Coronary artery (tissue), 2 donors: ENCODE results near the gene CRHR1.

Experiments used
- DNase-seq: peaks from one replicate; pipeline ENCODE4 v3.0.0-alpha.2; 2017; ENCODE audit warnings: low spot score
- H3K27ac ChIP-seq, 2 donors: fragments of 200-600 bp; sonication (generic); one replicate each; pipeline ENCODE4 v1.5.1; 2016 to 2019
- H3K4me3 ChIP-seq: fragments of 200-600 bp; sonication (generic); 2 replicates; pipeline ENCODE4 v1.5.1; 2016; ENCODE audit warnings: mild to moderate bottlenecking, moderate library complexity
- TF ChIP-seq, protein P1 (sequence below): fragments of 200-600 bp; sonication (generic); IDR thresholded peaks from one replicate; pipeline ENCODE4 v1.5.1; 2019; ENCODE audit warnings: antibody characterized with exemption

CRHR1 gene

DNA sequence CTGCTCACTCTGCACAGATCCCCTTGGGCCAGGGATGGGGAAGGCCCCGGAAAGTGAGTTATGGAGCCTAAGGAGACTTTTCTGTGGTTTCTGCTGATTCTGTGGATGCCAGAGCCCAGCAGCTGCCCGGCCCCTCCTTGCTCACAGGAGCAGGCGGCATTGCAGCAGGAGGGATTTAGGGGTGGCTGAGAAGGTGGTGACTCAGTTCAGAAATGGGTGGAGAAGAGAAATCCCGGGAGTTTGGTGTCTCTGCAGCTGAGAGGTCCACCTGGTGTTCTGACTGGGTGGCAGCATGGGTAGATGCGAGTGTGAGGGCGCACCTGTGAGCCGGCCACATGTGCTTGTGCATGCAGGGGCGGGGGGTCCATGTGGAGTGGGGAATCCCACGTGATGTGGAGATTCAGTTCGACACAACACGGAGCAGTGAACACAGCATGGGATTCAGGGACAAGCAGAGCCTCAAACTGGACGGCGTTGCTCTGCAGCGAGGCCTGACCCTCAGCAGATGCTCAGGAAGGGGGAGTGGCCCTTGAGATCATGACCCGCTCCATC is 44.5 kb downstream of the CRHR1 start:
- Histone ChIP-seq H3K27ac (no peak overlapping the region), H3K4me3 (no peak overlapping the region)
- no peak for DNase-seq
- TF ChIP-seq, protein P1, sequence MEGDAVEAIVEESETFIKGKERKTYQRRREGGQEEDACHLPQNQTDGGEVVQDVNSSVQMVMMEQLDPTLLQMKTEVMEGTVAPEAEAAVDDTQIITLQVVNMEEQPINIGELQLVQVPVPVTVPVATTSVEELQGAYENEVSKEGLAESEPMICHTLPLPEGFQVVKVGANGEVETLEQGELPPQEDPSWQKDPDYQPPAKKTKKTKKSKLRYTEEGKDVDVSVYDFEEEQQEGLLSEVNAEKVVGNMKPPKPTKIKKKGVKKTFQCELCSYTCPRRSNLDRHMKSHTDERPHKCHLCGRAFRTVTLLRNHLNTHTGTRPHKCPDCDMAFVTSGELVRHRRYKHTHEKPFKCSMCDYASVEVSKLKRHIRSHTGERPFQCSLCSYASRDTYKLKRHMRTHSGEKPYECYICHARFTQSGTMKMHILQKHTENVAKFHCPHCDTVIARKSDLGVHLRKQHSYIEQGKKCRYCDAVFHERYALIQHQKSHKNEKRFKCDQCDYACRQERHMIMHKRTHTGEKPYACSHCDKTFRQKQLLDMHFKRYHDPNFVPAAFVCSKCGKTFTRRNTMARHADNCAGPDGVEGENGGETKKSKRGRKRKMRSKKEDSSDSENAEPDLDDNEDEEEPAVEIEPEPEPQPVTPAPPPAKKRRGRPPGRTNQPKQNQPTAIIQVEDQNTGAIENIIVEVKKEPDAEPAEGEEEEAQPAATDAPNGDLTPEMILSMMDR, result no peak

GRCh38 chr17:45833920-45834319 is 49.8 kb downstream of the CRHR1 start:
- Histone ChIP-seq H3K27ac (no peak overlapping the region), H3K4me3 (no peak overlapping the region)
- TF ChIP-seq, protein P1, result no peak
- no peak for DNase-seq

GRCh38 chr17:45834471-45835396 is 50.6 kb downstream of the CRHR1 start:
- no peak overlapping the region for H3K4me3 ChIP-seq
- DNase-seq, result no peak
- H3K27ac ChIP-seq, result no peak overlapping the region
- TF ChIP-seq, protein P1, result no peak

- Histone ChIP-seq H3K27ac (no peak overlapping the region), H3K4me3 (no peak overlapping the region)
- no peak for DNase-seq
- TF ChIP-seq, protein P1, result no peak
Measured at GRCh38 chr17:45835481-45835880, 51.4 kb downstream of the CRHR1 start.

GRCh38 chr17:45836047-45837044 is 52.2 kb downstream of the CRHR1 start:
- H3K27ac ChIP-seq, result no peak overlapping the region
- H3K4me3 ChIP-seq, result no peak overlapping the region
- TF ChIP-seq, protein P1, result no peak
- DNase-seq, result no peak

GRCh38 chr17:45837187-45837586 is 53.1 kb downstream of the CRHR1 start:
- Histone ChIP-seq H3K27ac (no peak overlapping the region), H3K4me3 (no peak overlapping the region)
- TF ChIP-seq, protein P1, result no peak
- no peak for DNase-seq
